HCT116 (cell line): ENCODE data around the gene FOXP2. TPM values are rescaled to one million over a fixed set of nuclear protein-coding genes. Genes with fewer than 3 reads are reported as not detected.

Experiments used
- ATAC-seq: fragments of 200-7000 bp; cut with Tn5 transposase; 2 replicates; pipeline ENCODE4 v1.9.1; 2020; ENCODE audit warnings: mild to moderate bottlenecking, moderate library complexity
- BruUV-seq: library from RNA; stranded (reverse); fragments of 400-500 nt; replicated peaks from 2 replicates; lab custom pipeline; 2021; lab: Mats Ljungman, UMichigan
- CTCF ChIA-PET: fragments of 300-600 bp; sonication (Branson Sonifier 250); formaldehyde crosslinking; loops from one replicate; lab custom pipeline; 2021; ENCODE audit warnings: antibody characterized with exemption; lab: Charles Lee
- POLR2A ChIA-PET: fragments of 300-600, 350-600 bp; sonication (Branson Sonifier 250); formaldehyde crosslinking; loops from one replicate; lab custom pipeline; 2021; ENCODE audit warnings: antibody characterized with exemption; lab: Charles Lee
- RAD21 ChIA-PET, 2 experiments: fragments of 300-600 bp; sonication (Branson Sonifier 250); formaldehyde crosslinking; loops; one replicate each; lab custom pipeline; 2023; ENCODE audit warnings: low total read pairs in 2 of 2; ENCODE audit not compliant: uncharacterized antibody in 2 of 2, unreplicated experiment in 2 of 2, low non-redundant PET in 1 of 2; lab: Charles Lee
- DNase-seq: peaks from one replicate; pipeline ENCODE4 v3.0.0-alpha.2; 2010; ENCODE audit warnings: low read depth, low spot score
- H2AFZ ChIP-seq: fragments of 200-600 bp; shearing (Covaris generic), sonication (generic); 2 replicates; pipeline ENCODE4 v1.6.1; 2017; ENCODE audit warnings: low read depth, mixed run types, mixed read lengths, antibody characterized with exemption, low read length; ENCODE audit not compliant: poor library complexity, severe bottlenecking
- H3K27ac ChIP-seq: 2 replicates; pipeline ENCODE4 v1.5.1; 2012; ENCODE audit warnings: low read depth, low read length
- H3K27me3 ChIP-seq: fragments of 200-600 bp; sonication (generic); 2 replicates; pipeline ENCODE4 v1.6.1; 2016; ENCODE audit warnings: mixed run types, low read length, mixed read lengths; ENCODE audit not compliant: insufficient read depth
- H3K36me3 ChIP-seq, 2 experiments: fragments of 200-500 bp in 1 of 2; fragments of 200-600 bp in 1 of 2; sonication (Bioruptor generic) in 1 of 2; sonication (generic) in 1 of 2; 2 replicates each; pipeline versions ENCODE4 v1.5.1 to v1.6.1; 2014 to 2016; ENCODE audit warnings: low read length in 2 of 2, inconsistent platforms in 1 of 2, mixed read lengths in 1 of 2, mixed run types in 1 of 2; ENCODE audit not compliant: insufficient read depth in 2 of 2, control insufficient read depth in 1 of 2
- H3K4me1 ChIP-seq, 2 experiments: fragments of 200-600 bp in 1 of 2; sonication (generic) in 1 of 2; 2 replicates each; pipeline versions ENCODE4 v1.5.1 to v1.6.1; 2012 to 2017; ENCODE audit warnings: low read length in 2 of 2, inconsistent platforms in 1 of 2, mild to moderate bottlenecking in 1 of 2, mixed read lengths in 1 of 2, mixed run types in 1 of 2, moderate library complexity in 1 of 2; ENCODE audit not compliant: insufficient read depth in 2 of 2, control insufficient read depth in 1 of 2
- H3K4me2 ChIP-seq: fragments of 200-600 bp; sonication (generic); 2 replicates; pipeline ENCODE4 v1.6.1; 2017; ENCODE audit warnings: mixed run types, low read length, mixed read lengths
- H3K4me3 ChIP-seq, 2 experiments: fragments of 200-600 bp in 1 of 2; sonication (generic) in 1 of 2; replicated peaks in 1 of 2; 2 replicates each; pipeline ENCODE4 v1.5.1; 2011 to 2016; ENCODE audit warnings: low read length in 2 of 2, control low read depth in 1 of 2, low read depth in 1 of 2, mild to moderate bottlenecking in 1 of 2, mixed read lengths in 1 of 2, mixed run types in 1 of 2
- H3K79me2 ChIP-seq: fragments of 200-600 bp; sonication (generic); 2 replicates; pipeline ENCODE4 v1.6.1; 2017; ENCODE audit warnings: mild to moderate bottlenecking, mixed run types, low read length, moderate library complexity, mixed read lengths; ENCODE audit not compliant: insufficient read depth
- H3K9ac ChIP-seq: fragments of 200-600 bp; sonication (generic); 2 replicates; pipeline ENCODE4 v1.6.1; 2016; ENCODE audit warnings: low read length, mixed read lengths
- H3K9me2 ChIP-seq: fragments of 200-600 bp; sonication (generic), shearing (Covaris generic); 2 replicates; pipeline ENCODE4 v1.6.1; 2017; ENCODE audit warnings: mixed run types, mild to moderate bottlenecking, moderate library complexity; ENCODE audit not compliant: insufficient read depth
- H3K9me3 ChIP-seq, 2 experiments: fragments of 200-500 bp in 1 of 2; fragments of 200-600 bp in 1 of 2; sonication (Bioruptor generic) in 1 of 2; sonication (generic) in 1 of 2; 2 replicates each; pipeline ENCODE4 v1.6.1; 2014 to 2017; ENCODE audit warnings: low read length in 2 of 2, mixed read lengths in 2 of 2, inconsistent platforms in 1 of 2, low read depth in 1 of 2, mild to moderate bottlenecking in 1 of 2, mixed run types in 1 of 2, moderate library complexity in 1 of 2; ENCODE audit not compliant: control insufficient read depth in 1 of 2, insufficient read depth in 1 of 2
- H4K20me1 ChIP-seq: fragments of 200-600 bp; sonication (generic), shearing (Covaris generic); 2 replicates; pipeline ENCODE4 v1.6.1; 2017; ENCODE audit warnings: mixed run types, mild to moderate bottlenecking, moderate library complexity; ENCODE audit not compliant: insufficient read depth
- EGR1 ChIP-seq: IDR thresholded peaks from 2 replicates; pipeline ENCODE4 v1.6.1; 2012; ENCODE audit warnings: low read depth
- JUND ChIP-seq: IDR thresholded peaks from 2 replicates; pipeline ENCODE4 v1.6.1; 2012
- POLR2AphosphoS5 ChIP-seq: IDR thresholded peaks from 2 replicates; pipeline ENCODE4 v1.6.1; 2011; ENCODE audit warnings: mild to moderate bottlenecking, low read depth, low read length, moderate library complexity
- SIN3A ChIP-seq: IDR thresholded peaks from 2 replicates; pipeline ENCODE4 v1.6.1; 2012; ENCODE audit warnings: low read depth
- SP1 ChIP-seq: IDR thresholded peaks from 2 replicates; pipeline ENCODE4 v1.6.1; 2012; ENCODE audit warnings: low read depth
- TCF7L2 ChIP-seq: IDR thresholded peaks from 2 replicates; pipeline ENCODE4 v1.7.0; 2011; ENCODE audit warnings: borderline replicate concordance, inconsistent platforms; ENCODE audit not compliant: insufficient read depth, insufficient read length; ENCODE audit errors: extremely low read depth
- YY1 ChIP-seq: IDR thresholded peaks from 2 replicates; pipeline ENCODE4 v1.6.1; 2011; ENCODE audit warnings: low read length, low read depth, moderate library complexity, mild to moderate bottlenecking; ENCODE audit not compliant: insufficient replicate concordance; ENCODE audit errors: extremely low read depth
- ZFX ChIP-seq: fragments of 450-650 bp; IDR thresholded peaks from 2 replicates; pipeline ENCODE4 v1.6.1; 2017
- ZNF274 ChIP-seq: fragments of 200-500 bp; sonication (Bioruptor generic); IDR thresholded peaks from 2 replicates; pipeline ENCODE4 v1.6.1; 2014; ENCODE audit warnings: mild to moderate bottlenecking, low read depth, low read length, inconsistent platforms
- intact Hi-C: fragments of 100-400 bp; cut with micrococcal nuclease; formaldehyde crosslinking; loops from 2 replicates; pipeline ENCODE4 v1.10.0; 2022
- total RNA-seq: library from RNA; stranded (reverse); gene quantifications from one replicate; pipeline ENCODE4 v1.2.1, GENCODE V29; 2021; ENCODE audit not compliant: unreplicated experiment
- TF ChIP-seq, protein P1 (sequence below): IDR thresholded peaks from 2 replicates; pipeline ENCODE4 v1.6.1; 2012
- TF ChIP-seq, protein P2 (sequence below): IDR thresholded peaks from 2 replicates; pipeline ENCODE4 v1.6.1; 2011; ENCODE audit warnings: mild to moderate bottlenecking, low read length, moderate library complexity; ENCODE audit not compliant: insufficient replicate concordance; ENCODE audit errors: extremely low read depth
- TF ChIP-seq, protein P3 (sequence below): IDR thresholded peaks from 2 replicates; pipeline ENCODE4 v1.6.1; 2012; ENCODE audit warnings: low read depth

The FOXP2 gene
- total RNA-seq, 1 experiment from 2014 or later, result 2.5 TPM

DNA sequence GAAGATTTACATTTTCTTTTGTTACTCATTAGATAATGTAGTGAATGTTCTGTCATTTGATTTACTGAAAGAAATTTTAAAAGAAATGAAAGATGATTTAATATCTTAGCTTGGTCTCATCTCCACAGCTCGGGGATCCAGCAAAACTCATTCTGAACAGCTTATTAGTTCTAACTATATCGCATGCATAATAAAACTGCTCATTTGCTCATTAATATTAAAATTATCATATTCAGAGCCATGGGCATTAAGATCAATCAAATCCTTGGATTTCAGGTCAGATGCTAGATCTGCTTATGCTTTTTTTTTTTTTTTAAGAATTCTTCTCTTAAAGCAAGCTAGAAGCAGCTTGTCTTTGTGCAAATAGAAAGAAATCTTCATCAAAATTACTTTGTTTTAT lies 246.1 kb downstream of the FOXP2 start:
- Histone ChIP-seq H3K4me2 (no peak overlapping the region), H4K20me1 (no peaks in the 10 kb centered on the region), H3K27me3 (no peaks in the 10 kb centered on the region), H3K9ac (no peak overlapping the region), H3K4me1 (no peaks in the 10 kb centered on the region), H3K36me3 (no peaks in the 10 kb centered on the region), H3K9me2 (no peaks in the 10 kb centered on the region), H3K9me3 (no peaks in the 10 kb centered on the region), H3K27ac (no peak overlapping the region), H2AFZ (no peak overlapping the region), H3K79me2 (no peaks in the 10 kb centered on the region), H3K4me3 (no peak overlapping the region)
- RAD21 ChIA-PET, result interaction anchor here (0.7 to 1.2 kb wide), 2 partner anchors 234 to 579 kb away, joined by 3 to 5 read pairs; no protein-coding TSS in a partner anchor
- CTCF ChIA-PET, result interaction anchor here (1.5 to 2.3 kb wide), 2 partner anchors 234 to 579 kb away, joined by 6 to 9 read pairs; no protein-coding TSS in a partner anchor
- DNase-seq, result no peak
- no peak for TF ChIP-seq ZNF274
- no peak for TF ChIP-seq SP1
- no peak for TF ChIP-seq TCF7L2
- TF ChIP-seq JUND, result no peak
- no peak for TF ChIP-seq EGR1
- TF ChIP-seq ZFX, result no peak
- TF ChIP-seq, protein P1, sequence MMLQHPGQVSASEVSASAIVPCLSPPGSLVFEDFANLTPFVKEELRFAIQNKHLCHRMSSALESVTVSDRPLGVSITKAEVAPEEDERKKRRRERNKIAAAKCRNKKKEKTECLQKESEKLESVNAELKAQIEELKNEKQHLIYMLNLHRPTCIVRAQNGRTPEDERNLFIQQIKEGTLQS, result no peak
- no TSS peak for BruUV-seq
- POLR2A ChIA-PET, result no interaction called here
- intact Hi-C loops, result no loop called here
- ATAC-seq, result no peak

DNA sequence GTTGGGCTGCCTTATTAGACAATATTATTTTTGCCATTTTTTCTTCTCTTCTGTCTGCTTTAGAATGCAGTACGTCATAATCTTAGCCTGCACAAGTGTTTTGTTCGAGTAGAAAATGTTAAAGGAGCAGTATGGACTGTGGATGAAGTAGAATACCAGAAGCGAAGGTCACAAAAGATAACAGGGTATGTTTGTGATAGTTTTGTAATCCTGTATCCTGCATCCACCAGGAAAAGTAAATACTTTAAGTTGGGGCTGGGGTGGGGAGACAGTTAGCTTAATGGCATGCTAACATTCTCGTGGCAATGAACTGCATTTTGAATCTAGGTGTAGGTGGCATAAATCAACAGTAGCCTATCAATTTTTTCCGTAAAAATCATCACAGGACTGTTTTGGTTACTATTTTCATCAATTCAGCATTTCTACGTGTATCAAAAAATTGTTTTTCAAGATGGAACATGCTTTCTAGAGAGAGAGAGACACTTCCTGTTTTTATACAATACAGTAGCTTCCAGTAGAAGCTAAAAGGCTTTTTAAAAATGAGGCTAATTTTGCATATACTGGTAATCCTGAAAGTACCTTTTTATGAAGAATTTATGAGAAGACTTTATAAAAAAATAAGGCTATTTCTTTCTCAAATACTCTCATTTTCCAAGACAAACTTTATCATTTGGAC lies 247.5 kb downstream of the FOXP2 start:
- Histone ChIP-seq H3K4me3 (no peak overlapping the region), H3K9me3 (no peaks in the 10 kb centered on the region), H3K4me1 (no peaks in the 10 kb centered on the region), H3K27ac (no peak overlapping the region), H4K20me1 (no peaks in the 10 kb centered on the region), H3K9me2 (no peaks in the 10 kb centered on the region), H3K27me3 (no peaks in the 10 kb centered on the region), H3K4me2 (no peak overlapping the region), H3K79me2 (no peaks in the 10 kb centered on the region), H3K36me3 (no peaks in the 10 kb centered on the region), H3K9ac (no peak overlapping the region), H2AFZ (no peak overlapping the region)
- ATAC-seq (no peak), DNase-seq (no peak)
- ChIA-PET CTCF (interaction anchor here (2.3 kb wide), 1 partner anchor 235 kb away, joined by 9 read pairs; no protein-coding TSS in a partner anchor), POLR2A (interaction anchor here (1.0 kb wide), 1 partner anchor 580 kb away, joined by 3 read pairs; no protein-coding TSS in a partner anchor), RAD21 (no interaction called here)
- intact Hi-C loops, result loop anchor here (2.0 kb wide), 2 partner anchors 235 to 633 kb away; no protein-coding TSS in a partner anchor
- no TSS peak for BruUV-seq
- TF ChIP-seq YY1 (no peak), EGR1 (no peak), POLR2AphosphoS5 (no peak), SIN3A (no peak), ZNF274 (no peak), SP1 (no peak), TCF7L2 (no peak), ZFX (no peak)
- TF ChIP-seq, protein P2, sequence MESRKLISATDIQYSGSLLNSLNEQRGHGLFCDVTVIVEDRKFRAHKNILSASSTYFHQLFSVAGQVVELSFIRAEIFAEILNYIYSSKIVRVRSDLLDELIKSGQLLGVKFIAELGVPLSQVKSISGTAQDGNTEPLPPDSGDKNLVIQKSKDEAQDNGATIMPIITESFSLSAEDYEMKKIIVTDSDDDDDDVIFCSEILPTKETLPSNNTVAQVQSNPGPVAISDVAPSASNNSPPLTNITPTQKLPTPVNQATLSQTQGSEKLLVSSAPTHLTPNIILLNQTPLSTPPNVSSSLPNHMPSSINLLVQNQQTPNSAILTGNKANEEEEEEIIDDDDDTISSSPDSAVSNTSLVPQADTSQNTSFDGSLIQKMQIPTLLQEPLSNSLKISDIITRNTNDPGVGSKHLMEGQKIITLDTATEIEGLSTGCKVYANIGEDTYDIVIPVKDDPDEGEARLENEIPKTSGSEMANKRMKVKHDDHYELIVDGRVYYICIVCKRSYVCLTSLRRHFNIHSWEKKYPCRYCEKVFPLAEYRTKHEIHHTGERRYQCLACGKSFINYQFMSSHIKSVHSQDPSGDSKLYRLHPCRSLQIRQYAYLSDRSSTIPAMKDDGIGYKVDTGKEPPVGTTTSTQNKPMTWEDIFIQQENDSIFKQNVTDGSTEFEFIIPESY, result no peak
- TF ChIP-seq, protein P3, sequence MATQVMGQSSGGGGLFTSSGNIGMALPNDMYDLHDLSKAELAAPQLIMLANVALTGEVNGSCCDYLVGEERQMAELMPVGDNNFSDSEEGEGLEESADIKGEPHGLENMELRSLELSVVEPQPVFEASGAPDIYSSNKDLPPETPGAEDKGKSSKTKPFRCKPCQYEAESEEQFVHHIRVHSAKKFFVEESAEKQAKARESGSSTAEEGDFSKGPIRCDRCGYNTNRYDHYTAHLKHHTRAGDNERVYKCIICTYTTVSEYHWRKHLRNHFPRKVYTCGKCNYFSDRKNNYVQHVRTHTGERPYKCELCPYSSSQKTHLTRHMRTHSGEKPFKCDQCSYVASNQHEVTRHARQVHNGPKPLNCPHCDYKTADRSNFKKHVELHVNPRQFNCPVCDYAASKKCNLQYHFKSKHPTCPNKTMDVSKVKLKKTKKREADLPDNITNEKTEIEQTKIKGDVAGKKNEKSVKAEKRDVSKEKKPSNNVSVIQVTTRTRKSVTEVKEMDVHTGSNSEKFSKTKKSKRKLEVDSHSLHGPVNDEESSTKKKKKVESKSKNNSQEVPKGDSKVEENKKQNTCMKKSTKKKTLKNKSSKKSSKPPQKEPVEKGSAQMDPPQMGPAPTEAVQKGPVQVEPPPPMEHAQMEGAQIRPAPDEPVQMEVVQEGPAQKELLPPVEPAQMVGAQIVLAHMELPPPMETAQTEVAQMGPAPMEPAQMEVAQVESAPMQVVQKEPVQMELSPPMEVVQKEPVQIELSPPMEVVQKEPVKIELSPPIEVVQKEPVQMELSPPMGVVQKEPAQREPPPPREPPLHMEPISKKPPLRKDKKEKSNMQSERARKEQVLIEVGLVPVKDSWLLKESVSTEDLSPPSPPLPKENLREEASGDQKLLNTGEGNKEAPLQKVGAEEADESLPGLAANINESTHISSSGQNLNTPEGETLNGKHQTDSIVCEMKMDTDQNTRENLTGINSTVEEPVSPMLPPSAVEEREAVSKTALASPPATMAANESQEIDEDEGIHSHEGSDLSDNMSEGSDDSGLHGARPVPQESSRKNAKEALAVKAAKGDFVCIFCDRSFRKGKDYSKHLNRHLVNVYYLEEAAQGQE, result no peak
